GM18519 (cell line): ENCODE measurements around the gene CHRM1.

Experiments
- ATAC-seq: cut with Tn5 transposase; IDR thresholded peaks from one replicate; pipeline ENCODE4 v1.9.1; 2021; ENCODE audit warnings: mild to moderate bottlenecking, moderate library complexity; ENCODE audit not compliant: unreplicated experiment, low FRiP score

The CHRM1 gene

GRCh38 chr11:62905927-62906531 is 15.1 kb downstream of the CHRM1 start:
- ATAC-seq = no peak

- no peak for ATAC-seq
Observed at GRCh38 chr11:62905296-62905695, 15.9 kb downstream of the CHRM1 start.

GRCh38 chr11:62902932-62903331 is 18.2 kb downstream of the CHRM1 start:
- ATAC-seq = no peak

- ATAC-seq = no peak
Observed at GRCh38 chr11:62898027-62898426, 23.1 kb downstream of the CHRM1 start.

DNA sequence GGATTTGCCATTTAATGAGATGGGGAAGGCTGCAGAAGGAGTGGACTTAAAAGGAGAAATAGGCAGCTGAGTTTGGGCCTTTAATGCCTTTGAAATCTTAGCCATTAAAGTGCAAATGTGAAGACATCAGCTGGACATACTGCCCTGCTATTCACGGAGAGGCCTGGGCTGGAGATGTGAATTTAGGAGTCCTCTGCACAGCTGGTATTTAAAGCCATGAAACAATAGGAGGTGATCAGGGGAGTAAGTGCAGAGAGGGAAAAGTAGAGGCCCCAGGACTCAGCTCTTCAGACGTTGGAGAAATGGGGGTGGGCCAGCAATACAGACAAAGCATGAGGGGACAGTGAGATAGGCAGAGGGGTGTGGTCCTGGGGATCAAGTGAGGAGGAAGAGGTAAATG is 23.9 kb downstream of the CHRM1 start:
- ATAC-seq = no peak

DNA sequence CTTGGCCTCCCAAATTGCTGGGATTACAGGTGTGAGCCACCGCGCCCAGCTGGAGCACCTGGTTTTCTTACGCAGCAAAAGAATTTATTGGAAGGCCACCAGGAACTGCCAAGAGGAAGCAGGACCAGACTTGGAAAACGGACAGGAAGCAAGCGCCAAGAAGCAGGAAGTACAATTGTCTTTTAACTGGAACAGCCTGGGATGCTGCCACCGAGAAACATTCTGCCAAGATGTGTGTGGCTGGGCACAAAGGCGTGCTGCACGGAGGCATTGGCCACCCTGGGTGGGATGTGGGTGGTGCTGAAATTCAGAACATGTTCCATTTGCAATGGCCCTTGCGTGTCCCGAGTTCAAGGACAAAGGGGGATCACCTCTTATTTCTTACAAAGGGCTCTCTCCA is 25.1 kb downstream of the CHRM1 start:
- ATAC-seq = no peak

DNA sequence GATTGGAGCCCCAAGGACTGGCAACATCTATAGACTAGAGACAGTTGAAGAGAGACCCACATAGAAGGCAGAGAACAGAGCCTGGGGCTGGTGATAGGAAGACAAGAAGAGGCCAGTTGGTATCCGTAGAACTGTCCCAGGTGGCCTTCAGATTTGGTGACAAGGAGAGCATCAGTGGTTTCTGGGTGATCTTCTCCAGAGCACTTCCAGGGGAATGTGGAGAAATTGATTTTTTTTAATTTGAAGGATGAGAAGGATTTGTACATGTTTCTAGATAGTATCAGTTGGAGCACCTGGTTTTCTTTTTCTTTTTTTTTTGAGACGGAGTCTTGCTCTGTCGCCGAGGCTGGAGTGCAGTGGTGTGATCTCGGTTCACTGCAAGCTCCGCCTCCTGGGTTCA is 25.7 kb downstream of the CHRM1 start:
- ATAC-seq = no peak

DNA sequence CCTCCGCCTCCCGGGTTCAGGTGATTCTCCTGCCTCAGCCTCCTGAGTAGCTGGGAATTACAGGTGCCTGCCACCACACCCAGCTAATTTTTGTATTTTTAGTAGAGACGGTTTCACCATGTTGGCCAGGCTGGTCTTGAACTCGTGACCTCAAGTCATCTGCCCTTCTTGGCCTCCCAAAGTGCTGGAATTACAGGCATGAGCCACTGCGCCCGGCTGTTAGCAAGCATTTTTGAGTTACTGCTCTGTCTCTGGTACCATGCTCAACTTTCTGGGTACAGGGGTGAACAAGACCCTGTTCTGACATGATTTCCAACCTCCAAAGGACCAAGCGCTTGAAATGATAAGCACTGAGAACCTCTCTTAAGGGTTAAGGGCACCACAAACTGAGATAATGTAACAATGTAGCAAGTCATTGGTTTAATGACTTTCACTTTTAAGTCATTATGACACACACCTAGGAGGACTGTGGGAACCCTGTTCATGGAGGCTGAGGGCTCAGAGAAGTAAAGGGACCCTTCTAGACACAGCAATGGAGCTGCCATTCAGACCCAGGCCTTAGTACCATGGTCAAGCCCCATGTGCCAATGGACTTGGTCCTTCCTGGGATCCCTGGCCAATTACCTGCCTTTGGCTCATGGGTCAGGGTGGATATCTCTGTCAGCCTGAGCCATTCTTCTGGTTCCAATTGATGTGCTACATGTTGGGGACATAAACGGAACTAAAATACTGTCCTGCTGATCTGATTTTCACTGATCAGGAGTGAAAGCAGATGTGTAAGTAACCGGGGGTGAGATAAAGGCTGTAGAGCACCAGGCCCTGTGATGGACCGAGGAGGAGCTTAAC is 28.9 kb downstream of the CHRM1 start:
- ATAC-seq = no peak

GRCh38 chr11:62889484-62890437 is 31.4 kb downstream of the CHRM1 start:
- no peak for ATAC-seq

GRCh38 chr11:62889126-62889483 is 32.1 kb downstream of the CHRM1 start:
- ATAC-seq = no peak

GRCh38 chr11:62888406-62888805 is 32.8 kb downstream of the CHRM1 start:
- no peak for ATAC-seq

DNA sequence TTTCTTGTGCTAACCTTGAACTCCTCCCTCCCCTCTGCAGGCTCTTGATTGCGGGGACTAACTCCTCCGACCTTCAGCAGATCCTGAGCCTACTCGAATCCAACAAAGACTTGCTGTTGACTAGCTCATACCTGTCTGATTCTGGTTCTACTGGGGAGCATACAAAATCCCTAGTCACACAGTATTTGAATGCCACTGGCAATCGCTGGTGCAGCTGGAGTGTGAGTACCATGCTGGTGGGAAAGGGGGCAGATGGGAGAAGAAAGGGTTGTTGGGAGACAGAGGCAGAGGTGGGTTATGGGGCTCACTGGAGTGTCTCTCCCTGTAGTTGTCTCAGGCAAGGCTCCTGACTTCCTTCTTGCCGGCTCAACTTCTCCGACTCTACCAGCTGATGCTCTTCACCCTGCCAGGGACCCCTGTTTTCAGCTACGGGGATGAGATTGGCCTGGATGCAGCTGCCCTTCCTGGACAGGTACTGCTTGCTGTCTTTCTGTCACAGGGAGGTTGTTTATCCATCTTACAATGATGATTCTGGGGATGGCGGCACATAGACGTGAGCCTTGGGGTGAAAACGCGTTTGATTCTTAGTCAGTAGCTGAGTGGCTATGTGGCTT is 35.9 kb downstream of the CHRM1 start:
- no peak for ATAC-seq

DNA sequence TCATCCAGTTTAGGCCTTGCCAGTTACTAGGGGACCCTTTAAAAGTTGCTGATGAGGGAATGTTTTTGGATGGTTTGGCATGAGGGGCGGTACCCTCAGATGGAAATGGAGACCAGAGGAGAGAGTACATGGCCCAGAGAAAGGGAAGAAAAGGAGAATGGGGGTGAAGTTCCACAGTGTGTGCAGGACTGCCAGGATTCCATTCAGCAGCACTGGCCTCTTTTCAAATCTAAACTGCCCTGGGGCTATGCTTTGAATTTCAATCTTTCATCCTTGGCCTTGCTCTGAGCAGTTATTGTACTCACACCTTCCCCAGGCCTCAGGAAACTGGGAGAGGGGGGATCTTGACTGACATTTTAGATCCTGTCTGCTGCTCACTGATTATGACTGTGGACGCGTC is 37.5 kb downstream of the CHRM1 start:
- ATAC-seq = no peak

DNA sequence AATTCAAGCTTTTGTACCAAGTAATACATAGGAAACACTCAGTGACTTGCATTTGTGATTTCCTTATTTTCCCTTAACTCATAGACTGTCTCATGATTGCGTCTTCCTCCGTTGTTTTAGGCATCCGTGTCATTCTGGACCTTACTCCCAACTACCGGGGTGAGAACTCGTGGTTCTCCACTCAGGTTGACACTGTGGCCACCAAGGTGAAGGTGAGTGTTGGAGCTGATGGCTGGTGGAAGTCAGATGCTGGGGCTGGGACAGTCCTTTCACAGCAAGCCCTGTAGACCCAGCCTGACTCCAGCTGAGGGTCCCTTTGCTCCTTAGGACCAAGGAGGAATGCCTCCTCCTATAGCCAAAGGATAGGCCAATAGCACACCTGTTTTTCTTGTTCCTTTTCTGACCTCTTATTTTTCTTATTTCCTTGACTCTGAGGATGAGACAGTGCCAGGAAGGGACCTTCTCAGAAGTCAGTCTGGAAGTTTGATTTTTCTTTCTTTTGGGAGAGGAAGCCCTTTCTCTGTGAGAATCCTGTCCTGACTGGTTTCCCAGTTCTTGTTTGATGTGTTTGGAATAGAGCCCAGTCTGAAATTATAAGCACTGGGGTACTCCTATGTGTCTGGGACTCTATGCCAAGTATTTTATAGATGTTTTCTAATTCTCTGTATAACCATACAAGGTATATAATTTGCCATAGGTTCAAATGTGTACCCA is 38.2 kb downstream of the CHRM1 start:
- no peak for ATAC-seq

- ATAC-seq = no peak
Observed at GRCh38 chr11:62882431-62882749, 38.8 kb downstream of the CHRM1 start.

DNA sequence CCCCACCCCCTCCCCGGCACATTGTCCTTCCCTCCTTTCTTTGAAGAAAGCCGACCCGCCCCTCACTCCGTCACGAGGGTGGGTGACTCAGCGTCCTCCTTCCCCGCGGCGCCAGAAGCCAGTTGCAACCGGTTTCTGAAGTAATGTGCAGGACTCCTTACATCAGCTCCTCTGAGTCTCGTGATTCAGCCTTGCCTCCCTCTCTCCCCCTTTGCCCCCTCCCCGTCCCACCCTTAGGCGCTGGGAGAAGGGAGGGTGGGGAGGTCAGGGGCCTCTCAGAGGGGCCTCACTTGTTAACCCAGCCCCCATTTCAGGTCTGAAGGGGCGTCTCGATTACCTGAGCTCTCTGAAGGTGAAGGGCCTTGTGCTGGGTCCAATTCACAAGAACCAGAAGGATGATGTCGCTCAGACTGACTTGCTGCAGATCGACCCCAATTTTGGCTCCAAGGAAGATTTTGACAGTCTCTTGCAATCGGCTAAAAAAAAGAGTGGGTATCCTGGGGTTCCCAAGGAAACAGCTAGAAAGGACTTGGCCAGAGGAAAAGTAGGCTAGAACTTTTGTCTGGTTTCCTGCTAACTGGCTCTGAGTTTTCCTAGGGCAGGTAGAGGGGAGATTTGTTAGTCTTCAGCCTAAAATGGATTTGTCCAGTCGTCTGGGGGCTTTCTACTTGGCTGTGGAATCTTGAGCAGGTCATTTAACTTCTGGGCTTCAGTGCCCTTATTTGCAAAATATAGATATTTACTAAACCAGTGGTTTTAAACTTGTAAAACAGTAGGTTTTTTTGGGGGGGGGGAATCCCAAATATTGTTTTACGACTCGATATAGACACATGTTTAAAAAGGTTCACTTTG is 39.4 kb downstream of the CHRM1 start:
- ATAC-seq = peak; percentile 23

DNA sequence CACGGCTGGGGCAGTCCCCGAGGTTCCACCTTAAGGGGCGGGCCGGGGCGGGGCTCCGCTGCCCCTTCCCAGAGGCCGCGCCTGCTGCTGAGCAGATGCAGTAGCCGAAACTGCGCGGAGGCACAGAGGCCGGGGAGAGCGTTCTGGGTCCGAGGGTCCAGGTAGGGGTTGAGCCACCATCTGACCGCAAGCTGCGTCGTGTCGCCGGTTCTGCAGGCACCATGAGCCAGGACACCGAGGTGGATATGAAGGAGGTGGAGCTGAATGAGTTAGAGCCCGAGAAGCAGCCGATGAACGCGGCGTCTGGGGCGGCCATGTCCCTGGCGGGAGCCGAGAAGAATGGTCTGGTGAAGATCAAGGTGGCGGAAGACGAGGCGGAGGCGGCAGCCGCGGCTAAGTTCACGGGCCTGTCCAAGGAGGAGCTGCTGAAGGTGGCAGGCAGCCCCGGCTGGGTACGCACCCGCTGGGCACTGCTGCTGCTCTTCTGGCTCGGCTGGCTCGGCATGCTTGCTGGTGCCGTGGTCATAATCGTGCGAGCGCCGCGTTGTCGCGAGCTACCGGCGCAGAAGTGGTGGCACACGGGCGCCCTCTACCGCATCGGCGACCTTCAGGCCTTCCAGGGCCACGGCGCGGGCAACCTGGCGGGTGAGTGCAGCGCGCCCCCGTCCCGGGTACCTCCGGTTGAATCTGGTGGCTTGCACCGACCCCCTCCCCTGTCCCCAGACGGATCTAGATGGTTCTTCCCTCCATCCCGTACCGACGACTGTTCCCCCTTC is 40.2 kb downstream of the CHRM1 start, which contains the start of gene SLC3A2:
SLC3A2 (plus strand) TSS at position 94 of the 776 bp plus-strand sequence; CDS start at position 222, 128 bp downstream.
- peak; percentile 46 for ATAC-seq

- ATAC-seq = no peak
Observed at GRCh38 chr11:62880231-62880802, 40.8 kb downstream of the CHRM1 start.
